Measurements from ENCODE around the gene TUBAL3.
"Not testable (repeated sequence)": the region's sequence is repeated elsewhere in the genome, so short reads cannot be mapped to it uniquely, and the experiment has no call there.

The TUBAL3 gene

DNA sequence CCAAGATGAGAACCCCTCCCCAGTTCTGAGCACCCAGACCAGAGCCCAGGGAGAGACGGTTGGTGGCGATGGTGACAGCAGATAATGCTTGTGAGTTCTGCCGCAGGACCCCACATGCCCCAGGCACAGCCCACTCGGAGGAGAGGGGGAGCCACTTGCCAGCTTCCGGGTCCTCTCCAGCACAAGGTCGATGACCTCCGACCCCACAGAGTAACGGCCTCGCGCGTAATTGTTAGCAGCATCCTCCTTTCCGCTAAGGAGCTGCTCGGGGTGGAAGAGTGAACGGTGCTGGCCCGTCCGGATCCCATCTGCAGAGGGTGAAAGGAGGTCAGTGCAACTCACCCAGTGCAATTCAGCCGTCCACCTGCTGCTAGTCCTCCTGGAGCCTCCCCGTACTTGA is 9.5 kb downstream of the TUBAL3 start:
- TF ChIP-seq, protein P1, sequence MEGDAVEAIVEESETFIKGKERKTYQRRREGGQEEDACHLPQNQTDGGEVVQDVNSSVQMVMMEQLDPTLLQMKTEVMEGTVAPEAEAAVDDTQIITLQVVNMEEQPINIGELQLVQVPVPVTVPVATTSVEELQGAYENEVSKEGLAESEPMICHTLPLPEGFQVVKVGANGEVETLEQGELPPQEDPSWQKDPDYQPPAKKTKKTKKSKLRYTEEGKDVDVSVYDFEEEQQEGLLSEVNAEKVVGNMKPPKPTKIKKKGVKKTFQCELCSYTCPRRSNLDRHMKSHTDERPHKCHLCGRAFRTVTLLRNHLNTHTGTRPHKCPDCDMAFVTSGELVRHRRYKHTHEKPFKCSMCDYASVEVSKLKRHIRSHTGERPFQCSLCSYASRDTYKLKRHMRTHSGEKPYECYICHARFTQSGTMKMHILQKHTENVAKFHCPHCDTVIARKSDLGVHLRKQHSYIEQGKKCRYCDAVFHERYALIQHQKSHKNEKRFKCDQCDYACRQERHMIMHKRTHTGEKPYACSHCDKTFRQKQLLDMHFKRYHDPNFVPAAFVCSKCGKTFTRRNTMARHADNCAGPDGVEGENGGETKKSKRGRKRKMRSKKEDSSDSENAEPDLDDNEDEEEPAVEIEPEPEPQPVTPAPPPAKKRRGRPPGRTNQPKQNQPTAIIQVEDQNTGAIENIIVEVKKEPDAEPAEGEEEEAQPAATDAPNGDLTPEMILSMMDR (IDR thresholded peaks at IDR 0.05; ENCODE audit: borderline replicate concordance, insufficient read depth, low read depth, low read length), result no peak
- H3K4me3 ChIP-seq (ENCODE audit: low read depth, low read length), result no peak overlapping the region

DNA sequence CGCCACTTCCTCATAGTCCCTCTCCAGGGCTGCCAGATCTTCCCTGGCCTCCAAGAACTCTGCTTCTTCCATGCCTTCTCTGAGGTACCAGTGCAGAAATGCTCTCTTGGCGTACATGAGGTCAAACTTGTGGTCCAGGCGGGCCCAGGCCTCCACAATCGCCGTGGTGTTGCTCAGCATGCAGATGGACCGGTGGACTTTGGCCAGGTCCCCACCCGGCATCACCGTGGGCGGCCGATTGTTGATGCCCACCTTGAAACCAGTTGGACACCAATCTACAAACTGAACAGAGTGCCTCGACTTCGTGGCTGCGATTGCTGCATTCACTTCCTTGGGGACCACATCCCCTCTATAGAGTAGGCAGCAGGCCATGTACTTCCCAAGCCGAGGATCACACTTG is 11.1 kb downstream of the TUBAL3 start:
- TF ChIP-seq, protein P1 (IDR thresholded peaks at IDR 0.05; ENCODE audit: borderline replicate concordance, insufficient read depth, low read depth, low read length), result no peak
- no peak overlapping the region for H3K4me3 ChIP-seq (ENCODE audit: low read depth, low read length)

DNA sequence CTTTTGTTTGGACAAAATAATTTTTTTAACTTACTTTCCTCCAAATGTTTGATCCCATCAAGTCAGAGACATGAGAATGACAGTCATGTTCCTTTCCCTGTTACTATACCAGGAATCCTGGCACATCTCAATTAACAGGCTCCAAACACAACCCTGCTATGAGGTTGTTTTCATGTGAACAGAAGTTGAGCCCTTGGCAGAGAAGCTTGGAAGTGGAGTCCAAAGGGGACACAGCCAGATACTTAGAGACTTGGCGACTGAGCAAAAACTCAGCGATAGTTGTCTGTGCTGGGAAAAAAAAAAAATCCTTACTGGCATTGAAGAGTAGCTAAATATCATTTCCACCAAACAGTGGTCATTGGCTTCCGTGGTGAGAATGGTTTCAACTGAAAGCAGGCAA is 12.8 kb downstream of the TUBAL3 start:
- TF ChIP-seq, protein P1 (IDR thresholded peaks at IDR 0.05; ENCODE audit: borderline replicate concordance, insufficient read depth, low read depth, low read length), result no peak
- H3K4me3 ChIP-seq (ENCODE audit: low read depth, low read length), result no peak overlapping the region

DNA sequence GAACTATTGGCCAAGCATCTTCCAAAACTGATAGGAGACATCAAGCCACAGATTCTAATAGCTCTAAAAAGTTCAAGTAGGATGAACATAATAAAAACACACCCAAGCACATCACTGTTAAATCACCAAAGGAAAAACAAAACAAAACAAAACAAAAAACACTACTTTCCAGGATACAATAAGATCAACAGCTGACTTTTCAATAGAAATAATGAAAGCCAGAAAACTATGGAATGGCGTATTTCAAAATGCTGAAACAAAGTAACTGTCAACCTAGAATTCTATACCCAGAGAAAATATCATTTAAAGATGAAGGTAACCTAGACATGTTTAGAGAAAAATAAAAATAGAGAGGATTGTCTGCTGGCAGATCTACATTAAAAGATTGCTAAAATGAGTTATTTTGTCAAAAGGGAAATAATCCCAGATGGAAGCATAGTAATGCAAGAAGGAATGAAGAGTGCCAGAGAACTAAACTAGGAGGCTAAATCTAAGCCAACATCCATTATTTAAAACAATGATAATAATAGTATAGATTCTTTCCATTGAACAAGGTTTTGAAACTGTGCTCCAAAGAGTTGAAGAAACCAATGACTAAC is 13.9 kb downstream of the TUBAL3 start:
- TF ChIP-seq, protein P1 (IDR thresholded peaks at IDR 0.05; ENCODE audit: borderline replicate concordance, insufficient read depth, low read depth, low read length), result no peak
- H3K4me3 ChIP-seq (ENCODE audit: low read depth, low read length), result no peak overlapping the region

DNA sequence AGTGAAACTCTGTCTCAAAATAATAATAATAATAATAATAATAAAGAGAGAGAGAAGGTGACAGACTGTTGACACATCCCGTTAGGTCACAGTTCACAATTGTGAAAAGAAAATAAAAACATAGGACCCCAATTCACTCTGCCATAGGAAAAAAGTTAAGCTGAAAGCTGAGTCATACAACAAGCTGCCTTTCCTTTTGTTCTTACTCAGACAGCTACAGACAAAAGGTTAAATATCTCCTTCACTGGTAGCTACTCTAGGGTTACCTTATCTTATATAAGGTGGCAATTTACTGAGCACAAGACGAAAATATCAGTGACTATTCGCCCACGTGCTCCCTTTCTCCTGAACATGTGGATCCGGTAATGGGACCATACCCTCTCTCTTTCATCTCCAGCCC is 17.5 kb downstream of the TUBAL3 start:
- H3K4me3 ChIP-seq (ENCODE audit: low read depth, low read length), result no peak overlapping the region
- TF ChIP-seq, protein P1 (IDR thresholded peaks at IDR 0.05; ENCODE audit: borderline replicate concordance, insufficient read depth, low read depth, low read length), result no peak

DNA sequence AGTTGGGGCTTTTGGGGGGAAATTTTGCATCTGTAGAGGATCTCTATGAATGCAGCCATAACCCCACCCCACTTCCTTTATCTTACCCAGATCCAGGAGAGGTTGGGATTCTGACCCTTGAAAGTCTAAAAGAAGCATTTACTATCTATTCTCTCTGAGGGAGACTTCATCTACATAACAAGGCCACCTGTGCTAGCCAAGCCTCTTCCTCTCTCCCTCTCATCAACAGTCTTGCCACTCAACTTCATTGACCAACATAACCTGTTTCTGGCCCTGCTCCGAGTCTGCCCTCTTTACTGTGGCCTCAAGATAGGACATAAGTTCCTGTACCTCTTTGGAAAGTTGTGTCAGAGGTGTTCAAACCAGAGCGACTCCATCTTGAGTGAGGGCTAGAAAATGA is 19.4 kb downstream of the TUBAL3 start:
- TF ChIP-seq, protein P1 (IDR thresholded peaks at IDR 0.05; ENCODE audit: borderline replicate concordance, insufficient read depth, low read depth, low read length), result no peak
- H3K4me3 ChIP-seq (ENCODE audit: low read depth, low read length), result no peak overlapping the region

DNA sequence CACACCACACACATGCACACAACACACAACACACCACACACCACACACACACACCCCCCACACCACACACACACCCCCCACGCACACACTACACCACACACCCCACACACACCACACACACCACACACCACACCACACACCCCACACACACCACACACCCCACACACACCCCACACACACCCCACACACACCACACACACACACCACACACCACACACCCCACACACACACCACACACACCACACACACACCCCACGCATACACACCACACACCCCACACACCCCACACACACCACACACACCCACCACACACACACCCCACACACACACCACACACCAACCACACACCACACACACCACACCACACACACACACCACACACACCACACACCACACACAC is 23.4 kb downstream of the TUBAL3 start:
- H3K4me3 ChIP-seq (ENCODE audit: low read depth, low read length), result no peak overlapping the region
- TF ChIP-seq, protein P1 (IDR thresholded peaks at IDR 0.05; ENCODE audit: borderline replicate concordance, insufficient read depth, low read depth, low read length), result no peak

DNA sequence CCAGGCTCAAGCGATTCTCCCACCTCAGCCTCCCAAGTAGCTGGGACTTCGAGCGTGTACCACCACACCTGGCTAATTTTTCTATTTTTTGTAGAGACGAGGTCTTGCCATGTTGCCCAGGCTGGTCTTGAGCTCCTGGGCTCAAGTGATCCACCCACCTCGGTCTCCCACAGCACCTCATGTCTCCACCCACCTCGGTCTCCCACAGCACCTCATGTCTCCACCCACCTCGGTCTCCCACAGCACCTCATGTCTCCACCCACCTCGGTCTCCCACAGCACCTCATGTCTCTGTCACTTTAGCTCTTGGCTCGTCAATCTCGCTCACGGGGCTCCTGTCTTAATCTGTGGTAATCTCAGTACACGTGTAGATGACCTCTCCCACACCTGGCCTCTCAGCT is 24.2 kb downstream of the TUBAL3 start:
- H3K4me3 ChIP-seq (ENCODE audit: low read depth, low read length), result not testable (repeated sequence)

DNA sequence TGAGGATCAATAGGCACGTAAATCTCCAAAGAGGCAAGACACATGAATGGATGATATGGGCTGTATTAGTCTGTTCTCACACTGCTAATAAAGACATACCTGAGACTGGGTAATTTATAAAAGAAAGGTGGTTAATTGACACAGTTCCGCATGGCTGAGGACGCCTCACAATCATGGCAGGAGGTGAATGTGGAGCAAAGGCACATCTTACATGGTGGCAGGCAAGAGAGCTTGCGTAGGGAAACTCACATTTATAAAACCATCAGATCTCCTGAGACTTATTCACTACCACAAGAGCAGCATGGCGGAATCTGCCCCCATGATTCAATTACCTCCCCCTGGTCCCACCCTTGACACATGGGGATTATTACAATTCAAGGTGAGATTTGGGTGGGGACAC is 25.4 kb downstream of the TUBAL3 start:
- H3K4me3 ChIP-seq (ENCODE audit: low read depth, low read length), result not testable (repeated sequence)
